ENCODE results near the gene ASPHD2. TPM values are rescaled to one million over a fixed set of nuclear protein-coding genes. Genes with fewer than 3 reads are reported as not detected.

ASPHD2 gene
- total RNA-seq, 3 donors from 2014 or later, result 0.59 to 1.3 (median 0.64) TPM

- Histone ChIP-seq H3K9me3 (no peaks in the 10 kb centered on the region), H3K27ac (no peak overlapping the region), H3K36me3 (no peaks in the 10 kb centered on the region), H3K4me3 (no peak overlapping the region), H3K4me1 (no peaks in the 10 kb centered on the region), H3K27me3 (no peaks in the 10 kb centered on the region)
- DNase-seq (ENCODE audit: low spot score in 2 of 2), result no peak
- intact Hi-C loops (cut with DNase I; ENCODE audit: low total_unique reads), result no loop called here
- TF ChIP-seq POLR2A (IDR thresholded peaks at IDR 0.05) (no peak), CTCF (IDR thresholded peaks at IDR 0.05) (no peak), POLR2AphosphoS5 (IDR thresholded peaks at IDR 0.05) (no peak)
These were observed 15.7 kb downstream of the ASPHD2 start for GRCh38 chr22:26444777-26445176.

GRCh38 chr22:26445577-26446275, 16.7 kb downstream of the ASPHD2 start:
- intact Hi-C loops (cut with DNase I; ENCODE audit: low total_unique reads), result no loop called here
- no peaks in the 10 kb centered on the region for H3K9me3 ChIP-seq
- no peak for DNase-seq (ENCODE audit: low spot score in 2 of 2)

DNA sequence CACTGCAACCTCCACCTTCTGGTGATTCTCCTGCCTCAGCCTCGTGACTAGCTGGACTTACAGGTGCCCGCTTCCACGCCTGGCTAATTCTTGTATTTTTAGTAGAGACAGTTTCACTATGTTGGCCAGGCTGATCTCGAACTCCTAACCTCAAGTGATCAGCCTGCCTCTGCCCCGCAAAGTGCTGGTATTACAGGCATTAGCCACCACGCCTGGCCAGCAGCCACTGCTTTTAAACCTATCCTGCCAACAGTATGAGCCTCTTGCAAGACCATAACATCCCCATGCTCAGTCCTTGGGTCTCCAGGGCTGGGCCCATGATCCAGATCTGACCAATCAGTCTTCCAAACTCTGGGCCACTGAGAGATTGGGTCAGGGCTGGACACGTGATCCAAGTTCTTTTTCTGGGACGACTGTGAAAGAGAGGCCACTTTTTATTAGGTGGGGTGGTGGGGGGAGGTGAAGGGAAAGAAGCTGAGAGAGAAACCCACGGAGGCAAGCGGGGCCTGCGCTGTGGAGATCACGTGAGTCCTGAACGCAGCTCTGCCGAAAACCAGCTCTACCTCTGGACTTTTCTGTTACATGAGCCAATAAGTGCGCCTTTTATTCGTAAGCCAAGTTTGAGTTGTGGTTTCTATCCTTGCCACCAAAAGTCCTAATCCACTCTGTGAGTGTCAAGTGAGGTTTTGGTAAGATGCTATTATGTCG, 17.9 kb downstream of the ASPHD2 start:
- H3K27me3 ChIP-seq, result no peaks in the 10 kb centered on the region
- H3K27ac ChIP-seq, result no peak overlapping the region
- H3K4me1 ChIP-seq, result no peaks in the 10 kb centered on the region
- no peak for DNase-seq (ENCODE audit: low spot score in 2 of 2)
- no peaks in the 10 kb centered on the region for H3K9me3 ChIP-seq
- no peak for TF ChIP-seq POLR2A (IDR thresholded peaks at IDR 0.05)
- no peak for TF ChIP-seq CTCF (IDR thresholded peaks at IDR 0.05)
- TF ChIP-seq POLR2AphosphoS5 (IDR thresholded peaks at IDR 0.05), result no peak
- no peak overlapping the region for H3K4me3 ChIP-seq
- H3K36me3 ChIP-seq, result peaks cover 7% of the 10 kb centered on the region
- intact Hi-C loops (cut with DNase I; ENCODE audit: low total_unique reads), result no loop called here

More at GRCh38 chr22:26445577-26446275, 16.7 kb downstream of the ASPHD2 start:
- Histone ChIP-seq H3K27ac (no peak overlapping the region), H3K27me3 (no peaks in the 10 kb centered on the region), H3K4me1 (no peaks in the 10 kb centered on the region), H3K36me3 (peaks cover under 1% of the 10 kb centered on the region), H3K4me3 (no peak overlapping the region)
- no peak for TF ChIP-seq POLR2AphosphoS5 (IDR thresholded peaks at IDR 0.05)
- TF ChIP-seq CTCF (IDR thresholded peaks at IDR 0.05), result no peak
- TF ChIP-seq POLR2A (IDR thresholded peaks at IDR 0.05), result no peak

DNA sequence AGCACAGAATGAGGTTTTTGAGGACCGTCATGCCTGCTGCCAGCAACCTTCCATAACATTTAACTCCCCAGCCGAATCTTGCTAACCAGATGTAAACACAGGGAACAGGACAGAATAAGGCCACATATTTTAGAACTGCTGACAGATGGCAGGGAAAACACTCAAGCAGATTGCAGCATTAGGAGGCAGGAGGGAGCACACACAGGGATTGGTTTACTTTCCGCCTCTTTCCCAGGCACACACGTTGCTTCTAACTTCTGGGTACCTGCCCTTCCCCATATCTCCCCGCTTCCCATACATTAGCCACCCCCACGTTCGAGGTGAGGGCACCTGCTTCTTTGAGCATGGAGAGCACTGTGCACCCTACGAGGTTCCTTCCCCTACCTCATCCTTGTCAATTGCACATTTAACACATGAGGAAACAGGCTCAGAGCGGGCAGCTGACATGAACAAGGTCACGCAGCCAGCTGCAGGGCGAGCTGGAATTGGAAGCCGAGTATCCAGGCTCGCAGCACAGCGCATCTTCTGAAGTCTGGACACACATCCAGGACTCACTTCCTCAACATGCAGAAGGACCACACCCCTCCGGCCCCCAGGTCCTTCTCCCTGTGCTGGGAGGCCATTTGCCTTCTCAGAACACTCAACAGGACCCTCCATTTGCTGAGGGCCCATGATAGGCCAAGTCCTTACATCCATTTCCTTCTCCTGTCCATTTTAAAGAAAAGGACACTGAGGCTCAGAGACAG, 18.7 kb downstream of the ASPHD2 start:
- Histone ChIP-seq H3K9me3 (no peaks in the 10 kb centered on the region), H3K27ac (no peak overlapping the region), H3K4me1 (no peaks in the 10 kb centered on the region), H3K36me3 (peaks cover 7% of the 10 kb centered on the region), H3K27me3 (no peaks in the 10 kb centered on the region), H3K4me3 (no peak overlapping the region)
- intact Hi-C loops (cut with DNase I; ENCODE audit: low total_unique reads), result loop anchor here (2.0 kb wide), 1 partner anchor 171 kb away; the partner anchor contains the start of gene CRYBB1
- TF ChIP-seq POLR2AphosphoS5 (IDR thresholded peaks at IDR 0.05) (no peak), POLR2A (IDR thresholded peaks at IDR 0.05) (no peak)
- DNase-seq (ENCODE audit: low spot score in 2 of 2), result no peak

DNA sequence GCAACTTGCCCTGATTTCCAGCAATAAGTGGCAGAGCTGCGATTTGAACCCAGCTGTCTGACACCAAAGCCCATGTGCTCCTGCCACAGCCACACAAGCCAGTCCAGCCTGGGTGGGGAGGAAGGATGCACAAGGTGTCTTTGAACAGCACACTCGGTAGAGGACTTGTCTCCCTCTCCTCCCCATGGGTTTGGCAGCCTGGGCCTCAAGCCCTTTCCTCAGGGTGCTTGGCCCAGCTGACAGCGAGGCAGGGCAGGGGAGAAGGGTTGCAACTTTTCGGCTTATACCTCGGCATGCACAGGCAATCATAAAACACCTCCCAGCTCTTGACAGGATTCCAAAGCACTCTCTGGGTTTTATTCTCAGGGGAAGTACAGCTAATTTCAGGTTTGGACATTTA, 19.3 kb downstream of the ASPHD2 start:
- intact Hi-C loops (cut with DNase I; ENCODE audit: low total_unique reads), result loop anchor here (2.0 kb wide), 1 partner anchor 170 kb away; the partner anchor contains the start of gene CRYBB1
- TF ChIP-seq POLR2AphosphoS5 (IDR thresholded peaks at IDR 0.05) (no peak), CTCF (IDR thresholded peaks at IDR 0.05) (no peak), POLR2A (IDR thresholded peaks at IDR 0.05) (no peak)
- DNase-seq (ENCODE audit: low spot score in 2 of 2), result no peak

More for the DNA sequence above, 19.3 kb downstream of the ASPHD2 start:
- H3K4me1 ChIP-seq, result no peaks in the 10 kb centered on the region
- H3K4me3 ChIP-seq, result no peak overlapping the region
- no peaks in the 10 kb centered on the region for H3K9me3 ChIP-seq
- H3K36me3 ChIP-seq, result peaks cover 7% of the 10 kb centered on the region
- H3K27me3 ChIP-seq, result no peaks in the 10 kb centered on the region
- H3K27ac ChIP-seq, result no peak overlapping the region
